AML-193 (cell line): ENCODE results near the gene DIP2B.
A peak's percentile ranks its signal among the peaks of the same experiment; 100 is the strongest.

Experiments used
- DNase-seq, 2 experiments: peaks; one replicate each; lab custom pipeline; 2025; lab: John Stamatoyannopoulos, UW

The DIP2B gene

DNA sequence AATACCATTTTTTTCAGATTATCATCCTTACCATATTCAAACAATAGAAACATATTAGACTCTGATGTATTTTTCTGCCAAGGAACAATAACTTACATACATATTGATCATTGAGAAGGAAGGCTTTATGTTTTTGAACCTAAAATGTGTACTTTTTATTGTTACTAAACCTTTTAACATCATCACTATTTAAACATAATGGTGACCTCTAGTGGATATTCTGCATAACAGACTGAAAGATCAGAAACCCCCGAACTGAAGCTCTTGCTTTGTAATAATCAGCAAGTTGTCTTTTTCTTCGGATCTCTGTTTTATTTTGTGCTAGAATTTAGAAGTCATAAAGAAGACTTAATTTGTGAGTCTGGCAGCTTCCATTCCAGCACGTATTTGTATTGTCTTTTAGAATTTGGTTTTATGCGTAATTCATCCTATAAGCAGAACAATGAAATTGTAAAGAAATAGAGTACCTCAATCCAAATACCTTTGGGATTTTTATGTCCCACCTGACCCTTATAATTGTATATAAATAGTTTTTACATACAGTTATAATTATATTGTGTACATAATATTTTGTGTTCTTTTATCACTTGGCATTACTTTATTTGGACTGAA lies 133.2 kb downstream of the DIP2B start:
- DNase-seq = peak; percentile 64 to 79

DNA sequence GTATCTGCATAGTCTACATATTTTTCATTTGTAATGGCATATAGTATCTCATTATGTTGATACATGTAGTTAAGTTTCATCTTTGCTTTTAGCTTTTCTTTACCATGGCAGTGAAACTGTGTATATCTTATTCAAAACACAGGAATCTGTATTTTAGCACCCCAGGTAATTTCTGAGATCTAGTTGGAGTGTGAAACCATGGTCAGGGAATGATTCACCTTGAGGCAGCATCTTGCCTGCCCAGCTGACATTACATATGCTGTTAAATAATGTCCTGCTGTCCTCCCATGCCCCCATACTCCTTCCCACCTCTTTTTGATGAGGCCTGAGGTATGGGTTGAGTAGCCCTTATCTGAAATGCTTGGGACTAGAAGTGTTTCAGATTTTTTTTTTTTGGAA lies 133.7 kb downstream of the DIP2B start:
- DNase-seq = no peak

DNA sequence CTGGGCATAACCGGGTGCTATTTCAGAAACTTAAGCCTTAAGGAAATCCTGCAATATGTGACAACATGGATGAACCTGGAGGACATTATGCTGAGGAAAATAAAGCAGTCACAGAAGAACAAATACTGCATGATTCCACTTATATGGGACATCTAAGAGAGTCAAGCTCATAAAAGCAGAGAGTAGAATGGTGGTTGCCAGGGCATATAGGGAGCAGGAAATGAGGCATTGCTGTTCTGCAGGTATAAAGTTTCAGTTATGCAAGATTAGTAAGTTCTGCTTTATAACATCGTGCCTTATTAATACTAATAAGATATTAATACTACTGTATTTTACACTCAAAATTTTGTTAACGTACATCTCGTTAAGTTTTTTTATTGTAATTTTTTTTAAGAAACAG lies 134.9 kb downstream of the DIP2B start:
- DNase-seq = no peak

DNA sequence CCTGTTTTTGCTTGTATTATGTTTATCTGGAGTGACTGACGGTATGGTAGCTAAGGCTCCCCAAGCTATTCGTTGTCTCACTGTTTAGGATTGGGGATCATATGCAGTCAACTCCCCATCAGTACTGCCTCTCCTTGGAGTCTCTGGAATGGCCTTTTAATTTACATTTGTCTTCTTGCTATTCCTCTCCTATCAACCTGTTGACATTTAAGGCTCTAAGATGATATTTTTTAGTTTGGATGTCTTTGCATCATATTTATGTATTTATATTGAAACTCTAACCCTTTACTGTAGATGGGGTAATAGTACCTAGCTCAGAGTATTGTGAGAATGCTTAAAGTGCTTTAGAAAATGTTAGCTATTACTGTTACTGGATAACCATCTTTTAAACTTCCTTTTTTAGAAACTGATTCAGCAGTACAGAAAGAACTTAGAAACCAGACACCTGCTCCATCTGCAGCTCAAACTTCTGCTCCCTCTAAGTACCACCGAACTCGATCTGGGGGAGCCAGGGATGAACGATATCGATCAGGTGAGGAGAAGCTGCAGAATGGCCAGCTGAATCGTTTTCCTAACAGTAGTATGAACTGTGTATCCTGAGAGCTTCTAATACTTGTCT lies 135.6 kb downstream of the DIP2B start:
- no peak for DNase-seq

DNA sequence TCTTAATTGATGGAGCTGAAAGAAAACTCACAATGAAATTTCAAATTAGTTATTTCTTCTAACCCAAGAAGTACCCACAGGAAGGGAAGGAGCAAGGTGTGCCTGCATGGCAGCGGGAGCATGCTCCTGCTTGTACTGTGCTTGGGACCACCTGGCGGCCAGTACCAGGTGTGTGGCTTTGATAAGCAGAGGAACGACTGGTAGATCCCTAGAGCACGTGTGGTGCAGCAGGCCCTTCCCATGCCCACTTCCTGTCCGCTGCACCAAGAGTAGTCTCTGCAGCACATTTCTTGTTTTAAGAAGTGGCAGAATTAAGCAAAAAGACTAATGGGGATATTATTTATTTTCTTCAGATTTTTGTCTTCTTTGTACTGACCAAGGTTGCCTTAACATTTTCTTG lies 136.8 kb downstream of the DIP2B start:
- DNase-seq = no peak

DNA sequence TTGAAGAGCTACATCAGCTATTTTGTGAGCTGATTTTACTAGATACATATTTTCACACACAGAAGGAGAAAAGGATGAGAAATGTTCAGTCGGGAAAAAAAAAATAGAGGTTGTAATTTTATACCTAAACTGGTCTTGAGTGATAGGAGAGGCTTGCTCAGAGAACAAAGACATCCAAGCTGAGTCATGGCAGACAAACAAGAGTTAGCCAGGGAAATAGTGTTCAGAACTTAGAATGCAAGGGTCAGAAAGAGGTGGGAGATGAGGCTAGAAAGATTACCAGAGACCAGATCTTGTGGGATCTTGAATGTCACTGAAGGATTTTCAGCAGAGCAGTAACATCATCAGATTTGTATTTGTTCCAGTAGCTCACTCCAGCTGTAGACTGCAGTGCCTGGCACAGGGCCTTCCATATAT lies 137.3 kb downstream of the DIP2B start:
- no peak for DNase-seq

DNA sequence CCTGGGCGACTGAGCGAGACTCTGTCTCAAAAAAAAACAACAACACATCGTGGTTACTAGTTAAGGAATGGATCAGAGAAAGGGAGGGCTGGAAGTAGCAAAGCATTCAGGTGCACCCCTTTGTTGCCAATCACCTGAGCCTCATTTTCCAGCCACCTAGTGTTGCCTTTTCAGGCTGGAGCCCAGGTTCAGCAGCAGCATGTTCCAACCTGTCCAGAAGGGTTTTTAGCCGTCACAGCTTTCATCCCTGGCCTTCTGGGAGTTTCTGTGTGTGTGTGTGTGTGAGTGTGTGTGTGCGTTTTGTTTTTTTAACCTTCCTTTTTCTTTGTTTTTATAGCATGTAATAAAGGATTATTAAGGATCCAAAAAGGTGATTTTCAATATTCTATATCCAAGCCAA lies 138.0 kb downstream of the DIP2B start:
- DNase-seq = no peak

DNA sequence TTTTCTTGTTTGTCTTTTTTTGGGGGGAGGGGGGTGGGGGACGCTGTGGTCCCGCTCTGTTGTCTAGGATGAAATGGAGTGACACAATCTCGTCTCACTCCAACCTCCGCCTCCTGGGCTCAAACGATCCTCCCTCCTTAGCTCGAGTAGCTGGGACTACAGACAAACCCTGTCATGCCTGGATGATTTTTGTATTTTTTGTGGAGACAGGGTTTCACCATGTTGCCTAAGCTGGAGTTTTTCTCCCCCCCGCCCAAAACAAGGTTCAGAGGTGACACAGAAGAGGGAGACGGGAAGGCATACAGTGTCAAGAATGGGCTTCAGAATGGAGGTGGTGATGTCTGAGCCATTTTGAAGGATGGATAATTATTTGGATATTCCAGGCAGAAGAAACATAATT lies 142.2 kb downstream of the DIP2B start:
- no peak for DNase-seq

DNA sequence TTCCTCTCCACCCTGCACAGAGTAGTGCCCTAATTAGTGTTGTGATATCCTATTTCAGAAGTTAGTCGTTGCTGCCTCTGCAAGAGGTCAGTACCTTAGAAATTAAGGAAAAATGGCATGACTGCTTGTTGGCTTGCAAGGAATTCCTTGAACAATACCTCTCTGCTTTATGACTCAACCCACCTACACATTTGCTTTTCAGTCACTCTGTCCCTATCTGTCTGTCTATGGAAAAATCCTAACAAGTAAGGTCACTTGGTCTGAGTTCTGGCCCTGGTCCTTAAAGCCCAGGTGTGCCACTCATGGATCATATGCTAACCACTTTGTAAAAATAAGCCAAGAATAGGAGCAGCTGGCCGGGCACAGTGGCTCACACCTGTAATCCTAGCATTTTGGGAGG lies 142.7 kb downstream of the DIP2B start:
- DNase-seq = no peak

DNA sequence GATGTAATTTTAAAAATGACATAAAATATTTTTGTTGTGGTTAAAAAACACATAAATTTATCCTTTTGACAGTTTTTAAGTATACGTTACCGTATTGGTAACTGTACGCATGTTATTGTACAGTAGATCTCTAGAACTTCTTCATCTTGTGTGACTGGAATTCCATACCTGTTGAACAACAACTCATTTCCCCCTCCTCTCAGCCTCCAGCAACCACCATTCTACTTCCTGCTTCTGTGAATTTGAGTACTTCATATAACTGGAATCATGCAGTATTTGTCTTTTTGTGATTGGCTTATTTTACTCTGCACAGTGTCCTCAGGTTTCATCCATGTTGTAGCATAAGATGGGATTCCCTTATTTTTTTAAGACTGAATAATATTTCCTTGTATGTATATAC lies 145.5 kb downstream of the DIP2B start:
- DNase-seq = no peak

DNA sequence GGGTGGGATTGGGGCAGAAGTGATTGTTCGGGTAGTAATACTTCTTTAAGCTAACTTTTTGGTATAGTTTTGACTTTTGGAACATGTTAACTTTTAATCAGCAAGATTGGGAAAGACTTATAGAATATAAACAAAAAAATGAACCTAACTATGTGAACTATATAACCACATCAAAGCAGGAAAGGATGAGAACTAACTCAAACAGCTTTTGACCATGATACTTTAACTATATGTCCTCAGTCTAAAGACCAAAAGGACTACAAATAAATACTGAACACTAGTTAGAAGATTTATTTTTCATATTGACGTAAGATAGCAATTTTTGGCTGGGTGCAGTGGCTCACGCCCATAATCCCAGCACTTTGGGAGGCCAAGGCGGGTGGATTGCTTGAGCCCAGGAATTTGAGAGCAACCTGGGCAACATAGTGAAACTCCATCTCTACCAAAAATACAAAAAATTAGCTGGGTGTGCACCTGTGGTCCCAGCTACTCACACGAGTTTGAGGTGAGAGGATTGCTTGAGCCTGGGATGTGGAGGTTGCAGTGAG lies 150.7 kb downstream of the DIP2B start:
- no peak for DNase-seq

DNA sequence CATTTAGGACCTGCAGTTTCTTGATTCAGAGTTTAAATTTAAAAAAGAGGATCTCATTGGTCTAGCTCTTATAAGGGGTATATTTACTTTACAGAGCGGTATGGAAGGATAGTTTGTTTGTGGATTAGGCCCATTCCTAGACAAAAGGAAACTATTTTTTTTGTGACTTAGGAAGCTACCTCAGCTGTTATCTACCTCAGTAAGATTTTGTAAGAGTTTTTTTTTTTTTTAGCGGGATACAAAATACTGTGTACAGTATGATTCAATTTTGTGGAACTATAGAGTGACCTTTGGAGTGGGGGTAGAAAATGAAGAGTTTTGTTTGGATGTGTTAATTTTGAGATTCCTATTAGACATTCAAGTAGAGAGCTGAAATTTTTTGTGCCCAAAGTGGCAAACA lies 154.5 kb downstream of the DIP2B start:
- DNase-seq = no peak

DNA sequence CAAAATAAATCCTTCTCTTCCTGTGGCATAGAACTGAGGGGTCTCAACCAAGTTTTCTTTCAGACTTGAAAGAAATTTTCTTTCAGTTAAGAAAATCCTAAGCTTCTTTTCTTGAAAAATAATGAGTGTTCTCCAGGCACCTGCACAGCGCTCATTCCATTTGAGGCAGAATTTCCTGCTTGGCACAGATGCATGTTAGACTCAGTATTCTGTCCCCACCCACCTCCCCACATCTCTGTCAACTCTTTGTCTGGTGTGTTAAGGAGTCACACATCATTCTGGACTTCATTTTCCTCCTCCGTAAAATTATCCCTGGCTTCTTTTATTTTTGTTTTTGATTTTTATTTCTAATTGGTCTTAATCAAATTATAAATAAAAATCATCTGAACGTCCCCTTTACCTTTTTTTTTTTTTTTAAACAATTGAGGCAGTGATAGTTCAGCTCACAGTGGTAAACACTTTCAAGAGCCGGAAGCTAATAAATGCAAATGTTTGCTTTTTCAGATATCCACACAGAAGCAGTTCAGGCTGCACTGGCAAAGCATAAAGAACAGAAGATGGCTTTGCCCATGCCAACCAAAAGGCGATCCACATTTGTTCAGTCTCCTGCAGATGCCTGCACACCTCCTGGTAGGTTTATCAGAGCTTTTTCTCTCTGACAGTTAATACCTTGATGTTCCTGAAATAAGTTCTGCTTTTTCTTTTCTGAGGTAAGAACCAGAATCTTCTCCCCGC lies 155.1 kb downstream of the DIP2B start:
- DNase-seq = no peak

DNA sequence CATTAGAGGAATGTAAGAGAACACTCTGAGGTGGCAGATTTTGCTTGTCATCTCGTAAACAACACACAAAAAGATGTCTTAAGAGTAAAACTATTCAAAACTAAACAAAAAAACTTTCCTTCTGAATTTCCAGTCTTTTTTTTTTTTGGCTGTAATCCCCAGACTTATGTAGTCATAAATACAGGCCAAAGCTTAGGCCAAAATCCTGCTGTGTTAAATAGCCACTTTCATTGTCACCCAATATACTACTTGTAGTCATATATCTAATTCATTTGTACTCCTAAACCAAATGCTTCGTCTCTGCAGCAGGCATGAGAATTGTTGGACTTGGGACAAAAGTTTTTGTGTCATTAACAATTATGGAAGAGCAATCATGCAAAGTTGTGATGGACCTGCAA lies 155.6 kb downstream of the DIP2B start:
- no peak for DNase-seq

DNA sequence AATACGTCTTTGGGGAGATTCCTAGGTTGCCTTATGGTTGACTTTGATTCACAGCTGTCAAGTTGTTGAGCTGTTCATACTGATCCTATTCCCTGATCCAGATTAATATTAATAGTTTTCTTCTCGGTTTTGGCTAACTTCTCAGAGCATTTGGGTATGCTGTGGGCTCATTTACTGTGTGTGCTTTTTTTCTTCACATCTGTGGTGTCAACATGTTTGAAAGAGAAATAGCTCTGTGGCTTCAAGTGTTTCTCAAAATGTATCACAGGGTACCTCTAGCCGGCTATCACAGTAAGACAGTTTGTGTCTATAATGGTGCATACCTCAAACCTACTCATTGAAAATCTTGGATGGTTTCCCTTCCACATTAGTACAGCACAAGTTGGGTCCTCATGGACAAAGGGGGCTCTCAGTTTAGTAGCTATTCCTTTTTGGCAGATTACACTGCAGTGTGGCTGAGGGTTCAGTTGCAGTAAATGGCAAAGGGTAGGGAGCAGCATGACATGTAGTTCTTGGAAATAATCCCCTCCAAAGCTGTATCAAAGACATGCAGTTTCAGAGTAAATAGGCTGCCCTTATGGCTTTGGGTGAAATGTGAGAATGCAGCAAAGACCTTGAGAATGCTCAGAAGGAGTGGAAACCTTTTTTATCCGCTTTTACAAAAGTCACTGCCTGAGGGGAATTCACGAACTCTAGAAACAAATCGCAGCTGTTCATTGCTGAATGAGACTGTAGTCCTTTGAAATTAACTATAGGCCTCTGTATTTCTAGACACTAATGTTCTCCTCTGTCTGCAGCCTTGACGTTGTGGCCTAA lies 156.7 kb downstream of the DIP2B start:
- DNase-seq = no peak

DNA sequence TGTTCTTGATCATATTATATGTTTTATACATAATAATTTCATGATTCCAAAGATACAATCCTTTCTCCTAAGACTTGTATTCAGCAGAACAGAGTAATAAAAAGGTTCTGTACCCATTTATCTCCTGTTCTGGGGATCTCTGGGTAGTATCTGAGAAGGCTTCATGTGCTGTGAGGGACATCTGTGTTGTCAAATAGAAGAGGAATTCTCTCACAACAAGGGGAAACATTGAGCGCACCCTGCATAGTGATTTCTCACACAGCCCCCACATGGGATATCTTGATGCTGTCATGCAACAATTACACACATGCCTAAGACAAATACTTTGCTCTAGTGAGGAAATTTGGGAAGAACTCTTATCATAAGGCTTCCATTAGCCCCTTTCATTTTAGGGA lies 157.3 kb downstream of the DIP2B start:
- DNase-seq = no peak

DNA sequence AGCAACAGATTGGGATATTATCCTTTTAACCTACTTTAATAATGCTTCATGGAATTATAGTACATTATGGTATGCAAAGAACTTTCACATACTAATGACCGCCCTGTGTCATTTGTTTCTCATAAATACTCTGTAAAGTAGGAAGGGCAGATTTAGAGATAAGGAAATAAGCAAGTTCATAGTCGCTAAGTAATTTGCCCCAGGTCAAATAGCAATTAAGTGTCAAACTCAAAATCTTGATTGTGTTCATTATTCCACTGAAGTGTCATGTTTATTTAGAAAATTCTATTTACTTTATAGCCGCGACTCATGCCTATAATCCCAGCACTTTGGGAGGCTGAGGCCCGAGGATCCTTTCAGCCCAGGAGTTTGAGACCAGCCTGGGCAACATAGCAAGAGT lies 160.4 kb downstream of the DIP2B start:
- no peak for DNase-seq

DNA sequence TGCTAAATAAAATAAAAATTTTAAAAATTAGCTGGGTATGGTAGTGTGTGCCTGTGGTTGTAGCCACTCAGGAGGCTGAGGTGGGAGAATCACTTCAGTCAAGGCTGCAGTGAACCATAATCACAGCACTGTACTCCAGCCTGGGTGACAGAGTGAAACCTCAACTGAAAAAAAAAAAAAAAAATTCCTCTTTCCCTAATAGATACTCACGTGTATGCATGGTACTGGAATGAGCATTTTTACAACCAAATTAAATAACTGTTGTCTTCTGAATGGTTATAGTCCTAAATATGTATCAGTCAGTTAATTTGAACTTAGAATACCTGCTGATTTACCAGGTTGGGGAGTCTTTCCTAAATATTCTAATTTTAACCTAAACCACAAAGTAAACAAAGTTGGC lies 160.8 kb downstream of the DIP2B start:
- DNase-seq = no peak

DNA sequence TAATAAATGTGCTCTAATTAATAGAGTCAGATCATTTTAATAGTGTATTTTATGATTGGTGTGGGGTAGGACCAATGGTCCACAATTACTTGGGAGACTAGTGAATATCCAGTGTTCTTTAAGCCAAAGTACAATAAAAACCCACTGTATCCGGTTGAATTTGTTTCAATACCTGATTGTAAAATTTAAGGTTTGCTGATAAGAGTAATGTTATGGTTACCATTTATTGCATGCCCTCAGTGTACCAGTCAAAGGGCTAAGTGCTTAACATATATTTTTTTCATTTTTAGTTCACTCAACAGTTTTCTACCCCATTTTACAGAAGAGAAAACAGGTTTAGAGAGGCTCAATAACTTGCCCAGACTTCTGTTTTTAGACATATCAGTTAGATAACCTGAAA lies 161.2 kb downstream of the DIP2B start:
- no peak for DNase-seq

DNA sequence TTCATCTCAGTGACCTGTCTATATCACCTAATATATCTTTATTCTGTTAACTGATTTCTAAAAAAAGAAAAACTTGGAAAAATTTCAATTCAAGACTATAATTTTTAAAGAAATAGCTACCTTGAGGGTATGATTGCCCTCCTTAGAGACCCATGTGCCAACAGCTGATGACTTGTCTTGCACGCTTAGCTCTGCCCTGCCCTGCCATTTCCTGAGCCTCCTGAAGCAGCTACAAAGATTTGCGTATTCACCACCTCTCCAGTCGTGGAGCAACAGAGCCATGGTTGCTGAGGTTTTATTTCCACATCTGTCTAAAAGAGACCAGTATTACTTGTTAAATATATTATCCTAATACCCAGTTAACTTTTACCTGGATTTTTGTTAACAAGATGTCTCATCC lies 167.4 kb downstream of the DIP2B start:
- DNase-seq = no peak

DNA sequence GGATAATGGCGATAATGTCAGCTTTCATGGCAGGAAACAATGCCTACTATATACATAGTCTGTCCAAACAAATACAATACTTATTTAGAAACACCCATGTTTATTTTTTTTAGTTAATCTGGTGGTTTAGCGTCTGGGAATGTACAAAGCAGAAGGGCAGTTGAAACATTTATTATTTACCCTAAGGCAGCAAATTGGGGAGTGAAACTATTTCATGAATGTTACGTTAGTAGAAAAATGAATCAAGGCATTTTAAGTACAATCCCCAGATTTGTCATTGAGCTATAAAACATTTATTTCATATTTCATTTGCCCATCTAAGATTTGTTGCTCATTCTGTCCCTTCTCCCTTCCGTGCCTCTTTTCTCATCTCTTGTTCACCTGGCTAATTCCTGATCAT lies 172.0 kb downstream of the DIP2B start:
- no peak for DNase-seq

DNA sequence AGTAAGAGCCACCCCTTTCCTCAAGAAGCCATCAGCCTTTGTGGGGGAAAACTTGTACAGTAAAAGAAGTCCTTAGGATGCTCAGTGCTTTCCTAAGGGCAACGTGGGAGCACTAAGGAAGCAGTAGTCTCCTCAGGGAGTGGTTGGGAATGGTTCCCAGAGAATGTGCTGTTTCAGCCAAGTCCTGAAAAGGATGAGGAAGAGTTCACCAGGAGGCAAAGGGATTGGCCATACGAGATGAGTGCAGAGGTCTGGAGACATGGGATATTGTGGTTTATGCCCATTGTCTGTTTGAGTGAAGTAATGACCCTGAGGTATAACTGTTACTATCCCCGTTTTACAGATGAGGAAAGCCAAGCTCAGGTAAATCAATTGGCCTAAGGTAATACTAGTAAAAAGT lies 173.1 kb downstream of the DIP2B start:
- DNase-seq = no peak
